GM12801 (cell line): ENCODE results near the gene NECTIN3.

Source experiments
- TF ChIP-seq, protein P1 (sequence below): IDR thresholded peaks from one replicate; pipeline ENCODE4 v1.5.1; 2011; ENCODE audit warnings: control low read depth; ENCODE audit not compliant: insufficient read length; ENCODE audit errors: extremely low read depth

NECTIN3 gene, protein sequence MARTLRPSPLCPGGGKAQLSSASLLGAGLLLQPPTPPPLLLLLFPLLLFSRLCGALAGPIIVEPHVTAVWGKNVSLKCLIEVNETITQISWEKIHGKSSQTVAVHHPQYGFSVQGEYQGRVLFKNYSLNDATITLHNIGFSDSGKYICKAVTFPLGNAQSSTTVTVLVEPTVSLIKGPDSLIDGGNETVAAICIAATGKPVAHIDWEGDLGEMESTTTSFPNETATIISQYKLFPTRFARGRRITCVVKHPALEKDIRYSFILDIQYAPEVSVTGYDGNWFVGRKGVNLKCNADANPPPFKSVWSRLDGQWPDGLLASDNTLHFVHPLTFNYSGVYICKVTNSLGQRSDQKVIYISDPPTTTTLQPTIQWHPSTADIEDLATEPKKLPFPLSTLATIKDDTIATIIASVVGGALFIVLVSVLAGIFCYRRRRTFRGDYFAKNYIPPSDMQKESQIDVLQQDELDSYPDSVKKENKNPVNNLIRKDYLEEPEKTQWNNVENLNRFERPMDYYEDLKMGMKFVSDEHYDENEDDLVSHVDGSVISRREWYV

DNA sequence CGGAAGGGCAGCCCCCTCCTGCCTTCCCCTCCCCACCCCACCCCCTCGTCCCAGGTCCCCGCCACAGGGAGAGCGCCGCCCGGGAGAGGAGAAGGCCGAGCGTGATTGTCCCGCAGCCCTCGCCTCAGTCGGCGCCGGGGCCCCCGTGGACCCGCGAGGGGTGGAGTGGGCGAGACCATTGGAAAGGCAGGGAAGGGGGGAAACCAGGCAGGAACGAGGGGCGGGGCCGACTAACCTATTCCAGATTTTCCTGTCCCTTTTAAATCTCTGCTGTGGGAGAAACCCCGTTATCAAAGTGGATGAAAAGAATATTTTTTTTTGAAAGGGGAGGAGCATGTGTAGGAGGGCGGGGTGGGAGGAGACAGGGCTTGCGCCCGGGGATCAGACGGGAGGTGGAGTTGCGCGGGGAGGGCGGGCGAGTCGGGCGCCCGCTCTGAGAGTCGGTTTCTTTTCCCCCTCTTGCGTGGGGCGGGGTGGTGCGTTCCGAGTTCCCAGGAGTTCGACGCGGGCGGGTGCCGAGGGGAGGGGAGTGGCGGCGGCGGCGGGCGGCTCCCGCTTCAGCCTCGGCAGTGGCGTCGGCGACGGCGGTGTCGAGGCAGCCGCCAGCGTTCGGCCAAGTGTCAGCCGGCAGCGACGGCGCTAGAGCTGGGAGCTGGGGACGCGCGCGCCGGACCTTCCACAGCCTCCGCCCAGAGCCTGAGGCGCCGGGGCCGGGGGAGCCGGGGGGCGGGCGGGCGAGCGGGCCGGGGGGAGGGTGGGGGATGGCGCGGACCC is at the start of gene NECTIN3:
NECTIN3 (plus strand) TSS at position 560 of the 774 bp plus-strand sequence; CDS start at position 762, 202 bp downstream.
- TF ChIP-seq, protein P1, sequence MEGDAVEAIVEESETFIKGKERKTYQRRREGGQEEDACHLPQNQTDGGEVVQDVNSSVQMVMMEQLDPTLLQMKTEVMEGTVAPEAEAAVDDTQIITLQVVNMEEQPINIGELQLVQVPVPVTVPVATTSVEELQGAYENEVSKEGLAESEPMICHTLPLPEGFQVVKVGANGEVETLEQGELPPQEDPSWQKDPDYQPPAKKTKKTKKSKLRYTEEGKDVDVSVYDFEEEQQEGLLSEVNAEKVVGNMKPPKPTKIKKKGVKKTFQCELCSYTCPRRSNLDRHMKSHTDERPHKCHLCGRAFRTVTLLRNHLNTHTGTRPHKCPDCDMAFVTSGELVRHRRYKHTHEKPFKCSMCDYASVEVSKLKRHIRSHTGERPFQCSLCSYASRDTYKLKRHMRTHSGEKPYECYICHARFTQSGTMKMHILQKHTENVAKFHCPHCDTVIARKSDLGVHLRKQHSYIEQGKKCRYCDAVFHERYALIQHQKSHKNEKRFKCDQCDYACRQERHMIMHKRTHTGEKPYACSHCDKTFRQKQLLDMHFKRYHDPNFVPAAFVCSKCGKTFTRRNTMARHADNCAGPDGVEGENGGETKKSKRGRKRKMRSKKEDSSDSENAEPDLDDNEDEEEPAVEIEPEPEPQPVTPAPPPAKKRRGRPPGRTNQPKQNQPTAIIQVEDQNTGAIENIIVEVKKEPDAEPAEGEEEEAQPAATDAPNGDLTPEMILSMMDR, result no peak

DNA sequence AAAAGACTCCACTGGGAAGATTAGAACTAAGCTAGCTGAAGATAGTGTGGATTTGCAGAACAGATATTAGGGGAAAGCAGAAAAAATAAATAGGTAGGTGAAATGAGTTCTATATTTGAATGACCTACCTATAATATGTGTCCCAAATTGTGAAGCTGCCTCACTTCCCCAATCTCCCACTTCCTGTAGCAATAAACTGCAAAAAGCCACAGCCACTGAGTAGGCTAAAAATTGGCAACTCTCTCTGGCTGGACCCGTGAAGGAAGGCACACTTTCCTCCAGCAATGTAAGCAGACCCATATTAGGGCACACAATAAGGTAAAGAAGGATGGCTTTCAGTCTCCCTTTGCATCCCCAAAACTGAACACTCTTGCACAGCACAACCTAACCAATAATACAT is 43.7 kb upstream of the NECTIN3 start:
- TF ChIP-seq, protein P1, result no peak

DNA sequence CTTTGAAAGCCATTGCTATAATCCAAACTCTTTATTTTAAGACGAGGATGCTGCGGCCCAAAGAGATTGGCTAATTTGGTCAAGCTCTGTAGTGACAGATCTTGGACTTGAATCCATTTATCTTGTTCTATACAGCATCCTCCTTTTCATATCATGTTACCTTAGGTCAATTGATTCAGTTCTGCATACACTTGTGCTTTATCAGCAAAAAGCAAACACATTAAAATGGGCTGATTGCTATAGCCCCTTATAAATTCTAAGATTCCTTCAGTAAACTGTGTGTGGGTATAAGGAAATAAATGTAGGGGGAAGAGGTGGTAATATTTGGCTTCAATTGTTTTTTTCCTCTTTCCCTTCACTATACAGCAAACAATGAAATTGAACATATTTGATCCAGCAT is 40.1 kb upstream of the NECTIN3 start:
- TF ChIP-seq, protein P1, result no peak

DNA sequence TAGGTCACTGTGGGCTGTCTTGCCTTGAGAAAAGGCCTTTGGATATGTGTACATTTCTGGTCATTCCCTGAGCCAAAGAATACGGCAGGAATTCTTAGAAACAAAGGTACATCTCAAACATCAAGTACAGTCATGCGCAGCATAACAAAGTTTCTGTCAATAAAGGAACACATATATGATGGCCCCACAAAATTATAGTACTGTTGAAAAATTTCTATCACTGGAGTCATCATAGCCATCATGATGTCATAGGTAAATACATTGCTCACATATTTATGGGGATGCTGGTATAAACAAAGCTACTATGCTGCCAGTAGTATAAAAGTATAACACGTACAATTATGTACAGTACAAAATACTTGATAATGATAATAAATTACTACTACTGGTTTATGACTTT is 38.9 kb upstream of the NECTIN3 start:
- TF ChIP-seq, protein P1, result no peak

DNA sequence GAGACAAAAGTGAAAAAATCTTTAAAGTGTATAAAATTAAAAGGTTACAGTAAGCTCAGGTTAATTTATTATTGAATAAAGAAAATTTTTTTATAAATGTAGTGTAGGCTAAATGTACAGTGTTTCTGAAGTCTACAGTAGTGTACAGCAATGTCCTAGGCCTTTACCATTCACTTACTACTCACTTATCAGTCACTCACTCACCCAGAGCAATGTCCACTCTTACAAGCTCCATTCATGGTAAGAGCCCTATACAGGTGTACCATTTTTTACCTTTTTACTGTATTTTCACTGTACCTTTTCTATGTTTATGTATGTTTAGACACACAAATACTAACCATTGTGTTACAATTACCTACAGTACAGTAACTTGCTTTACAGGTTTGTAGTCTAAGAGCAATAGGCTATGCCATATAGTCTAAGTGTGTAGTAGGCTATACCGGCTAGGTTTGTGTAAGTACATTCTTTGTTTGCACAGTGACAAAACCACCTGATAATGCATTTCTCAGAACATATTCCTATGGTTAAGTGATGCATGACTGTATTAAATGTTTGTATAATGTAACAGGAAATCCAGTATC is 38.1 kb upstream of the NECTIN3 start:
- TF ChIP-seq, protein P1, result no peak

DNA sequence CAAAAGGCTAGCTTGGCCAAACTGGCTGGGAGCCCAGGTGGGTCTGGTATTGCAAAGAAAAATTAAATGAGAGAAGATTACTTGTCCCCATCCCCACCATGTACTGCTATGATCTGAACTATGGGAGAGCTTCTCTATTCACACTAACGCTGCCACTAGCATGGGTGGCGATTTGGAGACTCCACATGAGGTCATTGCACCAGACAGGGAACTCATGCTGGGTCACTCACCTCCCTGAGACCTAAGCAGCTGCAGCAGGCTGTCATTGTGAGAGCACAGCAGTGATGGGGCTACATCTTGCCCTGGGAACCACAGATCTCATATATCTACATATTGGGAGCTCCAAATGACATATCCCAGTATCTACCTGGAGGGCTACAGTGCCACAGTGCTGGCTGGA is 36.3 kb upstream of the NECTIN3 start:
- TF ChIP-seq, protein P1, result no peak

DNA sequence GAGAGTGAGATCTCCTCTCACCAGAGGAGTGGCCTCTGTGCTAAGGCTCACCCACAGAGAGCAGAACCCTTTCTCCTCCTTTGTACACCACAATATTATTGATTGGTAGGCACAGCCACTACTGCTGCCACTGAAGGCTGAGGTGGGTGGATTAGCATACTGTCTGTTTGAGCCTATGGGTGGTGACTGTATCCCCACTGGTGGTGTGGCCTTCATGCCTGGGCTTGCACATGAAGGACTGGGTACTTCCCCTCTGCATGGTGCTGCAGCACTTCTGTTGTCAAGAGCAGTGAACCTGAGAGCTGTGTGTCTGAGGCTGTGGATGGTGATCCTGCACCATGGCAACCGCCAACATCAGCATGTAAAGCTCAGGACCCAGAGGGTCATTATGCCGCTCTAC is 35.7 kb upstream of the NECTIN3 start:
- TF ChIP-seq, protein P1, result no peak
